SK-N-MC (cell line): Measurements from ENCODE around the gene UBAC2.

ENCODE experiments used
- DNase-seq: peaks from one replicate; pipeline ENCODE4 v3.0.0-alpha.2; 2011; ENCODE audit warnings: low read depth, low spot score
- H3K27ac ChIP-seq: fragments of 200-600 bp; sonication (generic); 2 replicates; pipeline ENCODE4 v1.5.1; 2016; ENCODE audit warnings: mixed run types
- H3K36me3 ChIP-seq: fragments of 200-600 bp; sonication (generic); 2 replicates; pipeline ENCODE4 v1.6.1; 2017; ENCODE audit warnings: antibody characterized with exemption, low read length, mixed read lengths; ENCODE audit not compliant: insufficient read depth
- H3K4me3 ChIP-seq: fragments of 200-600 bp; sonication (generic); 2 replicates; pipeline ENCODE4 v1.5.1; 2016
- H3K9ac ChIP-seq: fragments of 200-600 bp; sonication (generic); 2 replicates; pipeline ENCODE4 v1.8.0; 2017; ENCODE audit warnings: mixed run types, mixed read lengths; ENCODE audit not compliant: insufficient read length
- H3K9me3 ChIP-seq: fragments of 200-600 bp; sonication (generic); 2 replicates; pipeline ENCODE4 v1.6.1; 2017; ENCODE audit warnings: low read depth, mild to moderate bottlenecking, antibody characterized with exemption, low read length, moderate library complexity, mixed read lengths
- EZH2 ChIP-seq: fragments of 200-600 bp; sonication (generic); IDR thresholded peaks from one replicate; pipeline ENCODE4 v1.6.1; 2017; ENCODE audit warnings: antibody characterized with exemption
- FOXP2 ChIP-seq: optimal IDR thresholded peaks from 2 replicates; pipeline ENCODE3; 2011; ENCODE audit warnings: mild to moderate bottlenecking, moderate library complexity; ENCODE audit not compliant: insufficient read depth; ENCODE audit errors: extremely low read length, control extremely low read depth
- POLR2AphosphoS5 ChIP-seq: IDR thresholded peaks from 2 replicates; pipeline ENCODE4 v1.6.1; 2012; ENCODE audit warnings: mild to moderate bottlenecking, low read depth, low read length, borderline replicate concordance

The UBAC2 gene

DNA sequence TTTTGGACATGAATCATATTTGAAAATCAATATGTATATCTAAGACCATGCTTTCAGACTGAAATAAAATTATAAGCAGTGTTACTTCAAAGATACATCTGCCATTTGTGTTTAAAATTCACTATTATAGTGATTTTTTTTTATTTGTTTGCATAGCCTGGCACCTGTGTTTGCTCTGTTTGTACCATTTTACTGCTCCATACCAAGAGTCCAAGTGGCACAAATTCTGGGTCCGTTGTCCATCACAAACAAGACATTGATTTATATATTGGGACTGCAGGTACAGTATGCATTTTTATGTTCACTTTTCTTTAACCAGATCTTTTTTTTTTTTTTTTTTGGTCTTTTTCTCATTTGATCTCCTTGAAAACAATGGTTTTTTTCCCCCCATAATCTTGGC, 113.3 kb downstream of the UBAC2 start:
- Histone ChIP-seq H3K9me3 (no peaks in the 10 kb centered on the region), H3K36me3 (peaks cover 7% of the 10 kb centered on the region), H3K9ac (no peak overlapping the region), H3K4me3 (no peak overlapping the region), H3K27ac (no peak overlapping the region)
- no peak for DNase-seq
- TF ChIP-seq POLR2AphosphoS5, result no peak

DNA sequence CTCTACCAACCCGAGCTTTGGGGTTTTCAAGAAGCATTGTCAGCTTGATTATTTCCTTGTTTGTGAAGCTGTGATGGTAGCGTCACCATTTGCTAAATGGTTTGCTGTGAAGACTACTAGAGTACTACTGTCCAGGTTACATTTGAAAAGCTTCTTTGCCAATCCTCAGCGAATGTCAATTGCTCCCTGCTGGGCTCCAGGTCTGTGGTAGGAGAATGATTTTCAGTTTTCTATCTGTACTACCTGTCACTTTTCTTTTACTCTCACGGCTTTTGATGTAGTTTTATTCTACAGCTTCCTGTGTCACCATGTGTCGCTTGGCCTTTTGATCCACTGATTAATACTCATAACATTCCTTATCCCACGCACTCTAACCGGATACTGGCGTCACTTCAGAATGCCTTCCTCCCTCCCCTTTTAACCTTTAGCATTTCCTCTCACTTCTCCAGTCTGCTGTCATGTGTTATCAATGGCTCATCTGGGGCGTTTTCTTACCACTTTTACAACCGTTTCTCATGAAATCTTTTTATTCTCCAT, 114.1 kb downstream of the UBAC2 start:
- no peak overlapping the region for H3K4me3 ChIP-seq
- no peak overlapping the region for H3K27ac ChIP-seq
- no peak overlapping the region for H3K9ac ChIP-seq
- TF ChIP-seq FOXP2 (no peak), EZH2 (no peak), POLR2AphosphoS5 (no peak)
- no peaks in the 10 kb centered on the region for H3K9me3 ChIP-seq
- no peak for DNase-seq
- peaks cover 7% of the 10 kb centered on the region for H3K36me3 ChIP-seq

- TF ChIP-seq FOXP2 (no peak), POLR2AphosphoS5 (no peak), EZH2 (no peak)
These were observed 114.5 kb downstream of the UBAC2 start for GRCh38 chr13:99315186-99315585.

DNA sequence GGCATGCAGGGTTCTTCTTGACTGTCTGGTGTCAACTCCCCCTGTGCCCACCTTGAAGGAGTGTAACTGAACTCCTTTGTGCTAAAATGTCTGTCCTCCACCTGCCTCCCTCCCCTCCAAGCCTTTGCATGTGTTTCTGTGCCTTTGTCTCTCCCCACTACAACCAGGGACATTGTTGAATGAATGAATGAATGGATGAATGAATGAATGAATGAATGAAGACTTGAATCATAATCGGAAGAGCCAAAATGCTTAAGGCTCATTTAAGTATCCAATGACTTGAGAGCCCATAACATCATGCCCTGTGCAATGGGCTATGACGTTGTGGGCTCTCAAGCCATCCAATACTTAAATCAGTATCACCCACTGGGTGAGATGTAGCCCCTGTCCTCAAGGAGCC, 115.6 kb downstream of the UBAC2 start:
- Histone ChIP-seq H3K9me3 (no peaks in the 10 kb centered on the region), H3K36me3 (peaks cover 7% of the 10 kb centered on the region), H3K4me3 (no peak overlapping the region), H3K9ac (no peak overlapping the region), H3K27ac (no peak overlapping the region)
- DNase-seq, result no peak
- no peak for TF ChIP-seq EZH2
- TF ChIP-seq POLR2AphosphoS5, result no peak
- TF ChIP-seq FOXP2, result no peak

More at GRCh38 chr13:99315186-99315585, 114.5 kb downstream of the UBAC2 start:
- H3K9me3 ChIP-seq, result no peaks in the 10 kb centered on the region
- peaks cover 7% of the 10 kb centered on the region for H3K36me3 ChIP-seq
- no peak overlapping the region for H3K4me3 ChIP-seq
- no peak for DNase-seq
- no peak overlapping the region for H3K27ac ChIP-seq
- H3K9ac ChIP-seq, result no peak overlapping the region

DNA sequence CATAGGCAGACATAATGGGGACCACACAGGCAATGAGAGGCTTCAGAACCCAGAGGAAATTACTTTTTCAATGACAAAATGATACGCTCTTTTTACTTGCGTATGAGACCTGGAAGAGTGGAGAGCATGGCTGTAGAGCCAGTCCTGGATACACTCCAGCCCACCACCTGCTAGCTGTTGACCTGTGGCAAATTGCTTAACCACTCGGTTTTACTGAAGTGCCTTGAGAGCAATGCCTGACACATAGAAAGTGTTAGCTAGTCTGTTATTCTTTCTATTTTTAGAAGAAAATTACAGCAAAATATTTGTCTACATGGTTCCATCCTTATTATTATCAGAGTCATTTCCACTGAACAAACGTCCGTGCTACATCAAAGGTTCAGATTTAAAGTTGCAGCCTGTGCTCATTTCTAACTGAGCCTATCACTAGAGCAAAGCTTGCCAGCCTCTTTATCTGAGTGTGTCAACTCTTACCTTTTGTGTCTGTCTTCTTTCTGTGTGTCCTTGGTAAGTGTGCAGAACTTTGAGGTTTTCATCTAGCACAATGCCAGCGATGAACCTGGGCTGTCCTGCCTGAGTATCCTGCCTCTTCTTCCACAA, 116.1 kb downstream of the UBAC2 start:
- H3K9ac ChIP-seq, result no peak overlapping the region
- no peaks in the 10 kb centered on the region for H3K9me3 ChIP-seq
- H3K4me3 ChIP-seq, result no peak overlapping the region
- peaks cover 7% of the 10 kb centered on the region for H3K36me3 ChIP-seq
- no peak for TF ChIP-seq EZH2
- TF ChIP-seq FOXP2, result no peak
- TF ChIP-seq POLR2AphosphoS5, result no peak
- DNase-seq, result no peak
- H3K27ac ChIP-seq, result peak overlapping the region; percentile 6; the same call in 1 of the 2 replicates

GRCh38 chr13:99320693-99321481, 120.2 kb downstream of the UBAC2 start:
- peak overlapping the region; percentile 43; the same call in 1 of the 2 replicates for H3K27ac ChIP-seq

GRCh38 chr13:99321709-99322108, 121.1 kb downstream of the UBAC2 start:
- no peak for TF ChIP-seq POLR2AphosphoS5
- no peak for TF ChIP-seq FOXP2
- TF ChIP-seq EZH2, result no peak
- H3K9ac ChIP-seq, result no peak overlapping the region
- no peaks in the 10 kb centered on the region for H3K9me3 ChIP-seq
- peaks cover 5% of the 10 kb centered on the region for H3K36me3 ChIP-seq
- no peak overlapping the region for H3K4me3 ChIP-seq
- no peak overlapping the region for H3K27ac ChIP-seq
- DNase-seq, result no peak

More at GRCh38 chr13:99320693-99321481, 120.2 kb downstream of the UBAC2 start:
- peak; percentile 58 for DNase-seq
- Histone ChIP-seq H3K9ac (no peak overlapping the region), H3K9me3 (no peaks in the 10 kb centered on the region), H3K36me3 (peaks cover 7% of the 10 kb centered on the region), H3K4me3 (no peak overlapping the region)
- TF ChIP-seq FOXP2 (no peak), POLR2AphosphoS5 (no peak), EZH2 (no peak)

DNA sequence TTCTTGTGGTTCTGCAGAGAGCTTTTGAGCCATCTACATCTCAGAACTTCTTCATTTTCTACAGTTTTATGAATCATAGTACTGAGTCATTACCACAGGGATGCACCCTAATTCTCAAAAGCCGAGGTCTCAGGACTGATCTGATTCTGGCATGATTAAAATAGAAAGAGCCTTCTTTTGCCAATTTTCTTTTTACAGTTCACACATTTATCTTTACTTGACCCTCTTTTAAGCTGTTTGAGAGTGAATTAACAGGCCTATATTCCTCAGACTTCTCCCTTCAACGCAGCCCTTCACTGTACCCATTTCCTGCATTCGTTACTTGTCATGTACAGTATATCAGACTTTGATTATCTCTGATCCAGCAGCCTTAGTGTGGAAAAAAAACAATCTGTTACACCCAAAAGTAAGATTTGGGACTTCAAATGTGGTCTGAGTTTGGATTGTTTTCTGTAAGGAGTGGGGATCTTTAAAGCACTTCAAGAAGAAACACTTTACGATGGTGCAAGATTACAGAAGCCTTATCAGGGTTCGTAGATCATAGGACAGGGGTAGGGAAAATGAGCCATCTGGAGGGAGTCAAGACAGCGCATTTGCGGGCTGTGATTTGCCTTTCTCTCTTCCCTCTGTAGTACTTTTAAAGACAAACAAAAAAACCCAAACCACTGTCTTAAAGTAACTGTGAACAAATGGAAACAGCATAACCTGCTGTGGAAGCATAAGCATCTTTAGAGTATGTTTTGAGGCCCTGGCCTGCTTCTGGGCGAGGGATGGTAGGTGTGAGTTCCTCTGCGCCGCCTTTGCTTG, 121.8 kb downstream of the UBAC2 start:
- Histone ChIP-seq H3K9ac (no peak overlapping the region), H3K36me3 (no peaks in the 10 kb centered on the region; the same call in 1 of the 2 replicates), H3K4me3 (no peak overlapping the region), H3K27ac (no peak overlapping the region), H3K9me3 (no peaks in the 10 kb centered on the region)
- no peak for DNase-seq
- no peak for TF ChIP-seq POLR2AphosphoS5
- TF ChIP-seq FOXP2, result no peak
- no peak for TF ChIP-seq EZH2
